Muscle of leg (tissue), 11 donors: ENCODE results near the gene NPAS4. TPM values are rescaled to one million over a fixed set of nuclear protein-coding genes. Genes with fewer than 3 reads are reported as not detected.
"Not testable (repeated sequence)": the region's sequence is repeated elsewhere in the genome, so short reads cannot be mapped to it uniquely, and the experiment has no call there.

ENCODE experiments used
- DNase-seq: peaks from one replicate; pipeline ENCODE4 v3.0.0; 2013
- H3K27ac ChIP-seq: one replicate; pipeline ENCODE4 v1.5.1; 2013; ENCODE audit warnings: mild to moderate bottlenecking, low read length, control low read depth
- H3K27me3 ChIP-seq: one replicate; pipeline ENCODE4 v1.6.1; 2013; ENCODE audit warnings: low read length; ENCODE audit not compliant: control insufficient read depth, insufficient read depth
- H3K36me3 ChIP-seq: one replicate; pipeline ENCODE4 v1.6.1; 2013; ENCODE audit warnings: low read length; ENCODE audit not compliant: control insufficient read depth, insufficient read depth
- H3K4me1 ChIP-seq: one replicate; pipeline ENCODE4 v1.6.1; 2013; ENCODE audit warnings: low read length; ENCODE audit not compliant: control insufficient read depth, insufficient read depth
- H3K4me3 ChIP-seq: one replicate; pipeline ENCODE4 v1.5.1; 2013; ENCODE audit warnings: low read length, control low read depth
- H3K9me3 ChIP-seq: replicated peaks from 2 replicates; pipeline ENCODE4 v1.6.1; 2013; ENCODE audit warnings: low read depth, low read length; ENCODE audit not compliant: control insufficient read depth
- WGBS: methylation state at CpG from one replicate; pipeline ENCODE4 v1.1.5; 2013; ENCODE audit warnings: missing lambda C conversion rate; ENCODE audit not compliant: insufficient coverage; 5-methylcytosine and 5-hydroxymethylcytosine counted together
- polyA plus RNA-seq, 8 donors: library from polyadenylated mRNA; unstranded; fragments of 120-200 nt; gene quantifications; one replicate each; pipeline versions ENCODE4 v1.2.1 to v1.2.3, GENCODE V29; 2013; ENCODE audit warnings: inconsistent platforms in 1 of 8, low replicate concordance in 1 of 8; ENCODE audit not compliant: insufficient read length in 8 of 8, insufficient read depth in 1 of 8
- total RNA-seq: library from RNA; stranded (reverse); fragments of 120-200 nt; gene quantifications from one replicate; pipeline ENCODE4 v1.2.4, GENCODE V29; 2013

Gene NPAS4
- total and polyA plus RNA-seq, 9 donors: 0.05 to 0.57 (median 0.17) TPM; not detected in 1

GRCh38 chr11:66454247-66454646 is 33.4 kb downstream of the NPAS4 start:
- H3K4me3 ChIP-seq: no peak overlapping the region
- 54% methylated on average over 2 of the region's 6 CpGs for WGBS

GRCh38 chr11:66454828-66455227 is 34.0 kb downstream of the NPAS4 start:
- Histone ChIP-seq H3K27ac (no peak overlapping the region), H3K4me3 (no peak overlapping the region)
- 0% methylated on average over 1 of the region's 3 CpGs for WGBS

More at GRCh38 chr11:66454247-66454646, 33.4 kb downstream of the NPAS4 start:
- Histone ChIP-seq H3K36me3 (no peaks in the 10 kb centered on the region), H3K9me3 (no peaks in the 10 kb centered on the region), H3K27me3 (peaks cover 3% of the 10 kb centered on the region), H3K4me1 (no peaks in the 10 kb centered on the region), H3K27ac (no peak overlapping the region)
- no peak for DNase-seq

GRCh38 chr11:66457826-66458225 is 37.0 kb downstream of the NPAS4 start:
- no CpG with 5 or more reads among the region's 6 CpGs for WGBS
- Histone ChIP-seq H3K9me3 (peaks cover 3% of the 10 kb centered on the region), H3K27me3 (peaks cover 3% of the 10 kb centered on the region), H3K4me3 (no peak overlapping the region), H3K27ac (no peak overlapping the region), H3K36me3 (no peaks in the 10 kb centered on the region), H3K4me1 (no peaks in the 10 kb centered on the region)
- no peak for DNase-seq

More at GRCh38 chr11:66454828-66455227, 34.0 kb downstream of the NPAS4 start:
- Histone ChIP-seq H3K9me3 (no peaks in the 10 kb centered on the region), H3K36me3 (no peaks in the 10 kb centered on the region), H3K27me3 (peaks cover 3% of the 10 kb centered on the region), H3K4me1 (no peaks in the 10 kb centered on the region)
- no peak for DNase-seq

- no CpG with 5 or more reads among the region's 5 CpGs for WGBS
- no peak for DNase-seq
- peaks cover 3% of the 10 kb centered on the region for H3K9me3 ChIP-seq
- H3K4me1 ChIP-seq: no peaks in the 10 kb centered on the region
- H3K27me3 ChIP-seq: peaks cover 3% of the 10 kb centered on the region
- H3K27ac ChIP-seq: no peak overlapping the region
- H3K4me3 ChIP-seq: no peak overlapping the region
- H3K36me3 ChIP-seq: no peaks in the 10 kb centered on the region
Observed at GRCh38 chr11:66459138-66459778, 38.4 kb downstream of the NPAS4 start.

GRCh38 chr11:66462010-66462409 is 41.2 kb downstream of the NPAS4 start:
- Histone ChIP-seq H3K27me3 (no peaks in the 10 kb centered on the region), H3K36me3 (no peaks in the 10 kb centered on the region), H3K4me1 (peaks cover 17% of the 10 kb centered on the region), H3K27ac (no peak overlapping the region), H3K4me3 (no peak overlapping the region), H3K9me3 (peaks cover 3% of the 10 kb centered on the region)
- DNase-seq: no peak

GRCh38 chr11:66462911-66463310 is 42.1 kb downstream of the NPAS4 start:
- H3K4me1 ChIP-seq: peaks cover 24% of the 10 kb centered on the region
- DNase-seq: no peak
- no peak overlapping the region for H3K27ac ChIP-seq
- WGBS: no CpG with 5 or more reads among the region's 3 CpGs
- no peaks in the 10 kb centered on the region for H3K36me3 ChIP-seq
- H3K9me3 ChIP-seq: peaks cover 3% of the 10 kb centered on the region
- H3K27me3 ChIP-seq: no peaks in the 10 kb centered on the region
- H3K4me3 ChIP-seq: no peak overlapping the region

- not testable (repeated sequence) for H3K4me3 ChIP-seq, H3K27me3 ChIP-seq, H3K36me3 ChIP-seq, H3K27ac ChIP-seq, DNase-seq, H3K9me3 ChIP-seq
- H3K4me1 ChIP-seq: peaks cover 26% of the 10 kb centered on the region
- no CpG with 5 or more reads among the region's 5 CpGs for WGBS
Observed at GRCh38 chr11:66464116-66464515, 43.3 kb downstream of the NPAS4 start.

- peaks cover 3% of the 10 kb centered on the region for H3K9me3 ChIP-seq
- no peaks in the 10 kb centered on the region for H3K27me3 ChIP-seq
- no peak for DNase-seq
- peaks cover 26% of the 10 kb centered on the region for H3K4me1 ChIP-seq
- no peak overlapping the region for H3K4me3 ChIP-seq
- peak overlapping the region; percentile 56 for H3K27ac ChIP-seq
- WGBS: 67% methylated on average over 1 of the region's 1 CpG
- peaks cover 4% of the 10 kb centered on the region for H3K36me3 ChIP-seq
Observed at GRCh38 chr11:66464916-66465315, 44.1 kb downstream of the NPAS4 start.

- H3K27ac ChIP-seq: peak overlapping the region; percentile 92
- H3K4me1 ChIP-seq: peaks cover 26% of the 10 kb centered on the region
- DNase-seq: peak; percentile 63
- H3K36me3 ChIP-seq: peaks cover 4% of the 10 kb centered on the region
- peak overlapping the region; percentile 74 for H3K4me3 ChIP-seq
- H3K9me3 ChIP-seq: peaks cover 3% of the 10 kb centered on the region
- no peaks in the 10 kb centered on the region for H3K27me3 ChIP-seq
- 32% methylated on average over 12 of the region's 19 CpGs for WGBS
Observed at GRCh38 chr11:66465373-66466224, 44.8 kb downstream of the NPAS4 start.

GRCh38 chr11:66466225-66467033 is 45.6 kb downstream of the NPAS4 start, which contains the start of gene PELI3:
PELI3 (plus strand) TSS chr11:66466905; CDS start chr11:66468129, 1,224 bp downstream.
- peak; percentile 97 for DNase-seq
- Histone ChIP-seq H3K27me3 (no peaks in the 10 kb centered on the region), H3K36me3 (peaks cover 8% of the 10 kb centered on the region), H3K4me1 (peaks cover 26% of the 10 kb centered on the region), H3K4me3 (peak within 1 kb of the TSS; percentile 74), H3K27ac (peak within 1 kb of the TSS; percentile 92), H3K9me3 (peaks cover under 1% of the 10 kb centered on the region)
- WGBS: 0% methylated on average over 52 of the region's 63 CpGs
